Stimulated activated CD4-positive, alpha-beta T cell treated with anti-CD3 and anti-CD28 coated beads, Interleukin-4, amount 100 ng/mL, for 4 hours (primary cell): Measurements from ENCODE around the gene TBXAS1.

Experiments used
- DNase-seq, 2 experiments: peaks; one replicate each; pipeline ENCODE4 v3.0.0-alpha.2; 2020

TBXAS1 gene

GRCh38 chr7:140057143-140057535, 228.1 kb downstream of the TBXAS1 start:
- DNase-seq, result no peak

- DNase-seq, result no peak
Measured at GRCh38 chr7:140058517-140058916, 229.5 kb downstream of the TBXAS1 start.

GRCh38 chr7:140059273-140060242, 230.5 kb downstream of the TBXAS1 start:
- DNase-seq, result peak; percentile 28 to 68

- DNase-seq, result no peak
Measured at GRCh38 chr7:140060243-140060630, 231.2 kb downstream of the TBXAS1 start.

- DNase-seq, result no peak
Measured at GRCh38 chr7:140060788-140061606, 231.9 kb downstream of the TBXAS1 start.

GRCh38 chr7:140061607-140061930, 232.5 kb downstream of the TBXAS1 start:
- no peak for DNase-seq

- peak; percentile 41 to 63 for DNase-seq
Measured at GRCh38 chr7:140062118-140062527, 233.1 kb downstream of the TBXAS1 start.

- peak; percentile 78 to 86 for DNase-seq
Measured at GRCh38 chr7:140062528-140063299, 233.7 kb downstream of the TBXAS1 start, which contains the start of gene PARP12. TSS of gene PARP12 (minus strand) at chr7:140062951. CDS start at chr7:140062847, 104 bp downstream.

- DNase-seq, result no peak
Measured at GRCh38 chr7:140067052-140067451, 238.0 kb downstream of the TBXAS1 start.

- DNase-seq, result no peak
Measured at GRCh38 chr7:140068033-140068432, 239.0 kb downstream of the TBXAS1 start.

GRCh38 chr7:140069298-140069949, 240.4 kb downstream of the TBXAS1 start:
- DNase-seq, result no peak
